Right lobe of liver (tissue), 4 donors: ENCODE results near the gene APP.

ENCODE experiments used
- POLR2A ChIP-seq: fragments of 450-650 bp; IDR thresholded peaks from one replicate; pipeline ENCODE4 v1.6.1; 2017; ENCODE audit warnings: antibody characterized with exemption, mild to moderate bottlenecking
- TF ChIP-seq, protein P1 (sequence below), 4 donors: fragments of 200-600 bp in 3 of 4; fragments of 450-650 bp in 1 of 4; IDR thresholded peaks; one replicate each; pipeline versions ENCODE4 v1.5.1 to v1.8.0; 2016 to 2022; ENCODE audit warnings: antibody characterized with exemption in 4 of 4, mild to moderate bottlenecking in 2 of 4
- donor health status: DM: no; HTN: no; CAD: no.
- donor health status: DM: no; HTN: no; CAD: no.
- donor health status: DM: no; HTN: yes; CAD: no.

DNA sequence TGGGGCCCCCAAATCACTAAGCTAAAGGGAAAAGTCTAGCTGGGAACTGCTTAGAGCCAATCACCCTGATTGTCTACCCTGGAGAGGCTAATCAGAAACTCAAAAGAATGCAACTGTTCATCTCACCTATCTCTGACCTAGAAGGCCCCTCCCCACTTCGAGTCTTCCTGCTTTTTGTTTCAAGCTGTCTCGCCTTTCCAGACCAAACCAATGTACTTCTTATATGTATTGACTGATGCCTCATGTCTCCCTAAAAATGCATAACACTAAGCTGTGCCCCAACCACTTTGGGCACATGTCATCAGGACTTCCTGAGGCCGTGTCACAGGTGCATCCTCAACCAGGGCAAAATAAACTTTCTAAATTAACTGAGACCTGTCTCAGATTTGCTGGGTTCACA, 209.5 kb downstream of the APP start:
- TF ChIP-seq, protein P1, sequence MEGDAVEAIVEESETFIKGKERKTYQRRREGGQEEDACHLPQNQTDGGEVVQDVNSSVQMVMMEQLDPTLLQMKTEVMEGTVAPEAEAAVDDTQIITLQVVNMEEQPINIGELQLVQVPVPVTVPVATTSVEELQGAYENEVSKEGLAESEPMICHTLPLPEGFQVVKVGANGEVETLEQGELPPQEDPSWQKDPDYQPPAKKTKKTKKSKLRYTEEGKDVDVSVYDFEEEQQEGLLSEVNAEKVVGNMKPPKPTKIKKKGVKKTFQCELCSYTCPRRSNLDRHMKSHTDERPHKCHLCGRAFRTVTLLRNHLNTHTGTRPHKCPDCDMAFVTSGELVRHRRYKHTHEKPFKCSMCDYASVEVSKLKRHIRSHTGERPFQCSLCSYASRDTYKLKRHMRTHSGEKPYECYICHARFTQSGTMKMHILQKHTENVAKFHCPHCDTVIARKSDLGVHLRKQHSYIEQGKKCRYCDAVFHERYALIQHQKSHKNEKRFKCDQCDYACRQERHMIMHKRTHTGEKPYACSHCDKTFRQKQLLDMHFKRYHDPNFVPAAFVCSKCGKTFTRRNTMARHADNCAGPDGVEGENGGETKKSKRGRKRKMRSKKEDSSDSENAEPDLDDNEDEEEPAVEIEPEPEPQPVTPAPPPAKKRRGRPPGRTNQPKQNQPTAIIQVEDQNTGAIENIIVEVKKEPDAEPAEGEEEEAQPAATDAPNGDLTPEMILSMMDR (IDR thresholded peaks at IDR 0.05) = no peak
- TF ChIP-seq POLR2A = no peak
